Measurements from ENCODE around the gene ELOA.
"Not testable (repeated sequence)": the region's sequence is repeated elsewhere in the genome, so short reads cannot be mapped to it uniquely, and the experiment has no call there.

- not testable (repeated sequence) for TF ChIP-seq CTCF, EZH2, EZH2phosphoT487 (IDR thresholded peaks at IDR 0.05)
These were observed 59.6 kb downstream of the ELOA start for GRCh38 chr1:23802809-23803342.
